Activated T-helper 1 cell treated with anti-CD3 and anti-CD28 coated beads, Interleukin-2, amount 50 U/mL, for 16 hours (primary cell): ENCODE data around the gene ACOT4.
"Not testable (repeated sequence)": the region's sequence is repeated elsewhere in the genome, so short reads cannot be mapped to it uniquely, and the experiment has no call there.

Source experiments
- DNase-seq, 2 donors: peaks; one replicate each; pipeline ENCODE4 v3.0.0-alpha.2; 2020; ENCODE audit warnings: low read depth in 1 of 2, low spot score in 1 of 2

ACOT4 gene

GRCh38 chr14:73576391-73576790, 15.3 kb upstream of the ACOT4 start:
- no peak for DNase-seq

GRCh38 chr14:73577214-73577613, 14.5 kb upstream of the ACOT4 start:
- DNase-seq, result not testable (repeated sequence)

GRCh38 chr14:73582102-73582979, 9.3 kb upstream of the ACOT4 start:
- not testable (repeated sequence) for DNase-seq

GRCh38 chr14:73588695-73589094, 3.0 kb upstream of the ACOT4 start:
- no peak for DNase-seq

GRCh38 chr14:73589116-73589515, 2.6 kb upstream of the ACOT4 start:
- no peak for DNase-seq

- not testable (repeated sequence) for DNase-seq
Measured at GRCh38 chr14:73590673-73591004, 1.0 kb upstream of the ACOT4 start.

- no peak for DNase-seq
Measured at GRCh38 chr14:73594491-73594890, 2.8 kb downstream of the ACOT4 start.

GRCh38 chr14:73599499-73599898, 7.8 kb downstream of the ACOT4 start:
- DNase-seq, result no peak

GRCh38 chr14:73602994-73603393, 11.3 kb downstream of the ACOT4 start:
- DNase-seq, result no peak

- DNase-seq, result no peak
Measured at GRCh38 chr14:73606271-73606670, 14.6 kb downstream of the ACOT4 start.

GRCh38 chr14:73607241-73607640, 15.6 kb downstream of the ACOT4 start:
- DNase-seq, result no peak

GRCh38 chr14:73610687-73611086, 19.0 kb downstream of the ACOT4 start:
- no peak for DNase-seq

GRCh38 chr14:73612339-73613045, 20.8 kb downstream of the ACOT4 start, which contains the start of gene ACOT6:
ACOT6 (plus strand) TSS chr14:73612517; CDS start chr14:73612572, 55 bp downstream.
- peak; percentile 33 to 45 for DNase-seq

GRCh38 chr14:73613046-73613383, 21.3 kb downstream of the ACOT4 start:
- DNase-seq, result no peak

- no peak for DNase-seq
Measured at GRCh38 chr14:73613419-73613963, 21.8 kb downstream of the ACOT4 start.

- DNase-seq, result no peak
Measured at GRCh38 chr14:73616831-73617230, 25.2 kb downstream of the ACOT4 start.

- no peak for DNase-seq
Measured at GRCh38 chr14:73619524-73619923, 27.9 kb downstream of the ACOT4 start.

GRCh38 chr14:73620268-73620667, 28.6 kb downstream of the ACOT4 start:
- DNase-seq, result no peak

- DNase-seq, result no peak
Measured at GRCh38 chr14:73623504-73624054, 31.9 kb downstream of the ACOT4 start.

GRCh38 chr14:73625706-73626105, 34.0 kb downstream of the ACOT4 start:
- DNase-seq, result no peak

- DNase-seq, result no peak
Measured at GRCh38 chr14:73627151-73627558, 35.5 kb downstream of the ACOT4 start.
